Liver (tissue), 9 donors: ENCODE data around the gene GLT8D2. TPM values are rescaled to one million over a fixed set of nuclear protein-coding genes. Genes with fewer than 3 reads are reported as not detected.
A peak's percentile ranks its signal among the peaks of the same experiment; 100 is the strongest.

ENCODE experiments used
- DNase-seq: peaks from one replicate; pipeline ENCODE4 v3.0.0-alpha.2; 2017; ENCODE audit warnings: low spot score
- H3K27ac ChIP-seq, 2 donors: one replicate each; pipeline ENCODE4 v1.7.0; 2013; ENCODE audit warnings: inconsistent platforms in 2 of 2, low read length in 2 of 2, control low read depth in 1 of 2, low read depth in 1 of 2, mild to moderate bottlenecking in 1 of 2
- H3K27me3 ChIP-seq, 4 donors: one replicate each; pipeline versions ENCODE4 v1.6.1 to v1.7.0; 2013; ENCODE audit warnings: low read length in 3 of 4, inconsistent platforms in 1 of 4, mild to moderate bottlenecking in 1 of 4, moderate library complexity in 1 of 4; ENCODE audit not compliant: control insufficient read depth in 4 of 4, insufficient read depth in 4 of 4
- H3K36me3 ChIP-seq, 4 donors: one replicate each; pipeline versions ENCODE4 v1.6.1 to v1.7.0; 2013; ENCODE audit warnings: low read length in 3 of 4, mild to moderate bottlenecking in 3 of 4, low read depth in 1 of 4, moderate library complexity in 1 of 4; ENCODE audit not compliant: control insufficient read depth in 4 of 4, insufficient read depth in 3 of 4
- H3K4me1 ChIP-seq, 4 donors: one replicate each; pipeline versions ENCODE4 v1.6.1 to v1.7.0; 2013; ENCODE audit warnings: low read length in 3 of 4, mild to moderate bottlenecking in 3 of 4, moderate library complexity in 1 of 4; ENCODE audit not compliant: control insufficient read depth in 4 of 4, insufficient read depth in 4 of 4
- H3K4me3 ChIP-seq, 3 donors: one replicate each; pipeline versions ENCODE4 v1.6.1 to v1.7.0; 2013; ENCODE audit warnings: low read length in 3 of 3, control low read depth in 1 of 3, low read depth in 1 of 3, mild to moderate bottlenecking in 1 of 3
- H3K9ac ChIP-seq, 2 donors: one replicate each; pipeline ENCODE4 v1.7.0; 2013; ENCODE audit warnings: low read length in 2 of 2, mild to moderate bottlenecking in 2 of 2, moderate library complexity in 2 of 2, control low read depth in 1 of 2, low read depth in 1 of 2
- H3K9me3 ChIP-seq, 4 donors: one replicate each; pipeline versions ENCODE4 v1.6.1 to v1.7.0; 2013; ENCODE audit warnings: low read length in 3 of 4; ENCODE audit not compliant: control insufficient read depth in 4 of 4
- ATF3 ChIP-seq: IDR thresholded peaks from 2 replicates; pipeline ENCODE4 v1.6.1; 2016; ENCODE audit warnings: antibody characterized with exemption
- CTCF ChIP-seq: fragments of 150-350 bp; IDR thresholded peaks from 2 replicates; pipeline ENCODE4 v1.5.1; 2017; ENCODE audit warnings: improper control_type of control experiment, low read depth, low read length; ENCODE audit not compliant: missing input control
- EGR1 ChIP-seq, 2 donors: IDR thresholded peaks; 2 replicates each; pipeline ENCODE4 v1.6.1; 2016 to 2018; ENCODE audit warnings: antibody characterized with exemption in 2 of 2, low read depth in 2 of 2
- FOXA1 ChIP-seq: IDR thresholded peaks from 2 replicates; pipeline ENCODE4 v1.6.1; 2016; ENCODE audit warnings: antibody characterized with exemption
- FOXA2 ChIP-seq: IDR thresholded peaks from 2 replicates; pipeline ENCODE4 v1.6.1; 2016; ENCODE audit warnings: antibody characterized with exemption
- GABPA ChIP-seq, 2 donors: IDR thresholded peaks in 1 of 2; conservative IDR thresholded peaks in 1 of 2; 2 replicates each; pipeline ENCODE4 v1.6.1; 2016; ENCODE audit warnings: antibody characterized with exemption in 2 of 2, mild to moderate bottlenecking in 1 of 2, moderate library complexity in 1 of 2
- HNF4A ChIP-seq, 2 donors: conservative IDR thresholded peaks; 2 replicates each; pipeline ENCODE4 v1.6.1; 2016; ENCODE audit warnings: antibody characterized with exemption in 2 of 2, mild to moderate bottlenecking in 2 of 2
- HNF4G ChIP-seq: IDR thresholded peaks from 2 replicates; pipeline ENCODE4 v1.6.1; 2016; ENCODE audit warnings: antibody characterized with exemption
- JUND ChIP-seq, 2 donors: IDR thresholded peaks; 2 replicates each; pipeline ENCODE4 v1.6.1; 2016; ENCODE audit warnings: antibody characterized with exemption in 2 of 2
- MAX ChIP-seq: IDR thresholded peaks from 2 replicates; pipeline ENCODE4 v1.6.1; 2016; ENCODE audit warnings: antibody characterized with exemption
- NR2F2 ChIP-seq: IDR thresholded peaks from 2 replicates; pipeline ENCODE4 v1.6.1; 2016; ENCODE audit warnings: antibody characterized with exemption
- RAD21 ChIP-seq, 2 donors: IDR thresholded peaks; 2 replicates each; pipeline ENCODE4 v1.6.1; 2016; ENCODE audit warnings: antibody characterized with exemption in 2 of 2, mild to moderate bottlenecking in 2 of 2
- REST ChIP-seq: IDR thresholded peaks from 2 replicates; pipeline ENCODE4 v1.6.1; 2016; ENCODE audit warnings: antibody characterized with exemption, mild to moderate bottlenecking
- RXRA ChIP-seq, 2 donors: IDR thresholded peaks; 2 replicates each; pipeline ENCODE4 v1.6.1; 2017 to 2018; ENCODE audit warnings: antibody characterized with exemption in 2 of 2, mild to moderate bottlenecking in 1 of 2
- SP1 ChIP-seq: IDR thresholded peaks from 2 replicates; pipeline ENCODE4 v1.6.1; 2018; ENCODE audit warnings: antibody characterized with exemption, mild to moderate bottlenecking
- TAF1 ChIP-seq: conservative IDR thresholded peaks from 2 replicates; pipeline ENCODE4 v1.6.1; 2016; ENCODE audit warnings: antibody characterized with exemption, mild to moderate bottlenecking
- YY1 ChIP-seq: IDR thresholded peaks from 2 replicates; pipeline ENCODE4 v1.6.1; 2016; ENCODE audit warnings: antibody characterized with exemption, mild to moderate bottlenecking
- ZBTB33 ChIP-seq: IDR thresholded peaks from 2 replicates; pipeline ENCODE4 v1.6.1; 2016; ENCODE audit warnings: antibody characterized with exemption
- WGBS: extraction: QIAGEN DNeasy Blood & Tissue Kit; methylation state at CpG from one replicate; pipeline ENCODE4 v1.1.7; 2013; 5-methylcytosine and 5-hydroxymethylcytosine counted together
- polyA plus RNA-seq, 2 donors: library from polyadenylated mRNA; stranded (reverse) in 1 of 2; unstranded in 1 of 2; fragments of 200-250 nt in 1 of 2; fragments of >200 nt in 1 of 2; fragmentation: Nextera tagmentation in 1 of 2; extraction: Ambion mirVana in 1 of 2; gene quantifications; one replicate each; pipeline versions ENCODE4 v1.2.1 to v1.2.3, GENCODE V29; 2013 to 2015
- total RNA-seq, 2 donors: library from RNA; depleted of rRNA; stranded (reverse); fragments of >200 nt; gene quantifications; one replicate each; pipeline ENCODE4 v1.2.3, GENCODE V29; 2014
- donor health status: healthy.
- donor health status: healthy.
- donor health status: healthy.
- donor health status: healthy.
- donor health status: healthy.

The GLT8D2 gene
- total and polyA plus RNA-seq, 4 donors, result 0.79 to 1.4 (median 1.2) TPM

- peaks cover 6 to 24% (median 17%) of the 10 kb centered on the region in 4 donors for H3K4me1 ChIP-seq
- no peaks in the 10 kb centered on the region for H3K9me3 ChIP-seq
- DNase-seq, result peak; percentile 94
- TF ChIP-seq GABPA (IDR thresholded peaks at IDR 0.05 in 1 of 2, conservative IDR thresholded peaks at IDR 0.05 in 1 of 2), result peak; percentile 81 to 94
- peak; percentile 84 for TF ChIP-seq YY1
- TF ChIP-seq JUND (IDR thresholded peaks at IDR 0.05), result peak in 1 of 2 donors; percentile 7
- TF ChIP-seq HNF4G, result no peak
- no peak for TF ChIP-seq FOXA1
- peak; percentile 28 to 70 for TF ChIP-seq EGR1 (IDR thresholded peaks at IDR 0.05; ENCODE audit: low read depth in 2 of 2)
- peak in 1 of 2 donors; percentile 33 for TF ChIP-seq RAD21 (IDR thresholded peaks at IDR 0.05)
- TF ChIP-seq FOXA2, result no peak
- TF ChIP-seq REST, result peak; percentile 74
- peak; percentile 70 for TF ChIP-seq SP1
- peak; percentile 43 for TF ChIP-seq NR2F2
- TF ChIP-seq TAF1, result peak; percentile 84
- peak; percentile 86 for TF ChIP-seq MAX
- TF ChIP-seq RXRA (IDR thresholded peaks at IDR 0.05), result peak in 1 of 2 donors; percentile 46
- peak; percentile 15 to 35 for TF ChIP-seq HNF4A (conservative IDR thresholded peaks at IDR 0.05)
- TF ChIP-seq ZBTB33, result peak; percentile 70
- no peak for TF ChIP-seq CTCF
- no peak for TF ChIP-seq ATF3
- H3K9ac ChIP-seq, result peak within 1 kb of the TSS; percentile 97 to 98
- peak within 1 kb of the TSS; percentile 73 to 93 for H3K27ac ChIP-seq
- 6% methylated on average over 64 of the region's 64 CpGs for WGBS
- peak within 1 kb of the TSS; percentile 79 to 98 (median 81) for H3K4me3 ChIP-seq
- H3K27me3 ChIP-seq, result no peaks in the 10 kb centered on the region
- H3K36me3 ChIP-seq, result no peaks in the 10 kb centered on the region
Observed at GRCh38 chr12:103965590-103966504, 84.1 kb downstream of the GLT8D2 start, which contains the start of gene TDG. Gene TDG, plus strand, starts transcription at chr12:103965872. Its CDS starts 166 bp downstream, at chr12:103966038.
